ENCODE measurements around the gene PPL.

Gene PPL

DNA sequence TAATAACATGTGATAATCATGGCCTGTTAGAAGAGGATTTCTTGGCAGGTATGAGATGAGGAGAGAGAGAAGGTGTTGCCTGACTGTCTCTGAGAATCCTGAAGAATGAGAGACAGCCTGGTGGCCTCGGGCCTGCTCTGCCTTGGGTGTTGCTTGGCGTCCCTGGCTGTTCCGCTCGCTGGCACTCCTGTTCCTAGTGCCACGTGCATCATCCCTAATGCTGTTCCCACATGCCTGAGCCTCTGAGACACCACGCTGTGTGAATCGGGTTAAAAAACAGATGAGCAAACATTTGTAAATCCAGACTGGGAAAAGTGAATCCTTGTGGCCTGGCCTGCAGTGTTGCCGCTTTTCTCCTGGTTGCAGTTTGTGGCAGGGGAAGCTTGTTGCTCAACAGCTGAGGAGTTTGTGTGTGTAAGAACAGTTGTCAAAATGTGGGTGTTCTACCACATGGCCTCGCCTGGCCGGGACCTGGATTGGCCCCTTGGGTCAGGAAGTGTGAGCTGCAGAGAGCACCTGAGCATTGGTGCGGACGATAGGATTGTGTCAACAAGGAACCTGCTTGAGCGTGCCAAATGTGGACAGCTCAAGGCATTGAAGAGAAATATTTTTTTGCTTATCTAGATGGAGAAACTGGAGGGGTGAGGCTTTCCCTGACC lies 67.7 kb downstream of the PPL start:
- H3K27me3 Mint-ChIP-seq (ENCODE audit: low read depth): no peaks in the 10 kb centered on the region
- peaks cover 39% of the 10 kb centered on the region for H3K36me3 Mint-ChIP-seq (ENCODE audit: low read depth)
- no peak overlapping the region for H3K4me3 Mint-ChIP-seq
- H3K27ac Mint-ChIP-seq: no peak overlapping the region
- H3K9me3 Mint-ChIP-seq: no peaks in the 10 kb centered on the region
- H3K4me1 Mint-ChIP-seq (ENCODE audit: low read depth): peaks cover 12% of the 10 kb centered on the region

DNA sequence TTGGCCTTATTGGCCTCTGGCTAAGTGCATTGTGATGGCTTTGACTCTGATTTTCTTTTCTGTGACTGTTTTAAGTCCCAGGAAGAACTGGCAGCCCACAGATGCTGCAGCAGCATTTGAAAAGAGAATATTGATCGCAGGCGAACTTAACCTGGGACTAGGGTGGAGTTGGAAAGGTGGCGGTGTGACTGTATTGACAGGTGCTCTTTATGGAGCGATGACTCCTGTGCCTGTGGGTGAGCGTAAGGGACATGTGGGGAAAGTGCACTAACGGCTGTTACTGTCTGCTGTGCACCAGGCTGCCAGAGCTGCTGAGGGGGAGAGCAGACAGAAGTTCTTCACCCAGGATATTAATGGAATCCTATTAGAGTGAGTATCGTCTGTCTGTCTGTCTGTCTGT lies 68.4 kb downstream of the PPL start:
- Mint-ChIP-seq H3K36me3 (ENCODE audit: low read depth) (peaks cover 39% of the 10 kb centered on the region), H3K27ac (no peak overlapping the region), H3K27me3 (ENCODE audit: low read depth) (no peaks in the 10 kb centered on the region), H3K9me3 (no peaks in the 10 kb centered on the region), H3K4me3 (no peak overlapping the region), H3K4me1 (ENCODE audit: low read depth) (peaks cover 12% of the 10 kb centered on the region)

DNA sequence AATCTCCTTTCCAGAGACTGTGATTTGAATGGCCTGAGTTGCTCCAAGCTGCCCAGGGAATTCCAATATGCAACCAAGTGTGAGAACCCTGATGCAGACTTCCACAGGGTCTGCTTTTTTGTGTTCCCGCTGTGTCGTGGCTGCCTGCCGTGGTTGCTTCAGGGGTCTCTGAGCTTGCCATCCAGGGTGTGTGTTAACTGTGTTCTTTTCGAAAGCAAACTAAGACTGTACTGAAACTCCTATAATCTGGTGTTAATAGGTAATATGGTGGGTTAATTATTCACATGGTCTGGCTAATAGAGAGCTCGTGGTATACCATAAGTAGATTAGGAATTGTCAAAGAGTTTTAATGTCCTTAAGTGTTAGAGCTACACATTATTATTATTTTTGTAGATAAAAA lies 68.9 kb downstream of the PPL start:
- Mint-ChIP-seq H3K27ac (no peak overlapping the region), H3K4me3 (no peak overlapping the region), H3K9me3 (no peaks in the 10 kb centered on the region), H3K4me1 (ENCODE audit: low read depth) (peaks cover 12% of the 10 kb centered on the region), H3K36me3 (ENCODE audit: low read depth) (peaks cover 35% of the 10 kb centered on the region), H3K27me3 (ENCODE audit: low read depth) (no peaks in the 10 kb centered on the region)

DNA sequence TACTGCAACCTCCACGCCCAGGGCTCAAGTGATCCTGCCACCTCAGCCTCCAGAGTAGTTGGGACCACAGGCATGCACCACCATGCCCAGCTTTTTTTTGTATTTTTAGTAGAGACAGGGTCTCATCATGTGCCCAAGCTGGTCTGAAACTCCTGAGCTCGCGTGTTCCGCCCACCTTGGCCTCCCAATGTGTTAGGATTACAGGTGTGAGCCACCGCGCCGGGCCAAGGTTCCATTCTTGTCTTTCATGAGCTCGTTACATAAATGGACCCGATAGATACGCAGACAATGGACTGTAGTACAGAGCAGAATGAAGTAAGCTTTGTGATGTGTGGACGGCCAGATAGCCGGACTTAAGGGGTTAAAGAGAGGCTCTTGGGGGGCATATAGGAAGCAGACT lies 70.4 kb downstream of the PPL start:
- no peak overlapping the region for H3K27ac Mint-ChIP-seq
- H3K9me3 Mint-ChIP-seq: no peaks in the 10 kb centered on the region
- no peaks in the 10 kb centered on the region for H3K27me3 Mint-ChIP-seq (ENCODE audit: low read depth)
- H3K36me3 Mint-ChIP-seq (ENCODE audit: low read depth): peaks cover 29% of the 10 kb centered on the region
- H3K4me1 Mint-ChIP-seq (ENCODE audit: low read depth): peaks cover 10% of the 10 kb centered on the region
- no peak overlapping the region for H3K4me3 Mint-ChIP-seq

DNA sequence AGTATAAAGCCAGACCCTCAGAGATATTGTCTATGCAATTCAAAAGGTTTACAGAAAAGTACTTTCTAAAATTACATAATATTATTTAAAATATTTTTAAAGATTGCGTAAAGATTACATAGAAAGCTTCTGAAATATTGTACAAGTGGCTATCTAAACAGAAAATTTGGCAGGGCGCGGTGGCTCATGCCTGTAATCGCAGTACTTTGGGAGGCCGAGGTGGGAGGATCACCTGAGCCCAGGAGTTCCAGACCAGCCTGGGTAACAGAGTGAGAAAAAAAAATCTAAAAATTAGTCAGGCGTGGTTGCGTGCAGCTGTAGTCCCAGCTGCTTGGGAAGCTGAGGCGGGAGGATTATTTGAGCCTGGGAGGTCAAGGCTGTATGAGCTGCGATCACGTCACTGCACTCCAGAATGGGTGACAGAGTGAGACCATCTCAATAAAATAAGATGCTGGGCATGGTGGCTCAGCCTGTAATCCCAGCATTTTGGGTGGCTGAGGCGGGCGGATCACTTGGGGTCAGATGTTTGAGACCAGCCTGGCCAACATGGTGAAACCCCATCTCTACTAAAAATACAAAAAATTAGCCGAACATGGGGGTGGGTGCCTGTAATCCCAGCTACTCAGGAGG lies 71.6 kb downstream of the PPL start:
- H3K9me3 Mint-ChIP-seq: no peaks in the 10 kb centered on the region
- H3K27ac Mint-ChIP-seq: no peak overlapping the region
- H3K4me1 Mint-ChIP-seq (ENCODE audit: low read depth): peaks cover 6% of the 10 kb centered on the region
- no peak overlapping the region for H3K4me3 Mint-ChIP-seq
- H3K36me3 Mint-ChIP-seq (ENCODE audit: low read depth): peaks cover 27% of the 10 kb centered on the region
- no peaks in the 10 kb centered on the region for H3K27me3 Mint-ChIP-seq (ENCODE audit: low read depth)

DNA sequence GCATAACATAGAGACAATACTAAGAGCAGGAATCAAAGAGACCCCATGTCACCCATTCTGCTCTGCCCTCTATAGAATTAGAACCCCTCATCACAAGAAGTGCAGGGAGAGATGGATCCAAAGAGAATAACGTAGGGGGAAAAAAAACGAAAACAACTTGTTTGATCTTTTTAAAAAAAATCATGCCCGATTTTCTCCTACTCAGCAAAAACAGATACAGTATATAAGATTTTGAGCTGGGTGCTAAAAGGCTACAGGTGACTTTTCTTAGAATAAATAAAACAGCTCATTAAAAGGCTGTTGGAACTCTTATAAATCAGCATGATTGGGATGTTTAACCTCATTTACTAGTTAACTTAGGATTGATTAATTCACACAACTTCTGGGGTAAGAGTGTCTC lies 72.2 kb downstream of the PPL start:
- Mint-ChIP-seq H3K36me3 (ENCODE audit: low read depth) (peaks cover 28% of the 10 kb centered on the region), H3K4me1 (ENCODE audit: low read depth) (peaks cover 6% of the 10 kb centered on the region), H3K27me3 (ENCODE audit: low read depth) (no peaks in the 10 kb centered on the region), H3K9me3 (no peaks in the 10 kb centered on the region), H3K4me3 (no peak overlapping the region), H3K27ac (no peak overlapping the region)

DNA sequence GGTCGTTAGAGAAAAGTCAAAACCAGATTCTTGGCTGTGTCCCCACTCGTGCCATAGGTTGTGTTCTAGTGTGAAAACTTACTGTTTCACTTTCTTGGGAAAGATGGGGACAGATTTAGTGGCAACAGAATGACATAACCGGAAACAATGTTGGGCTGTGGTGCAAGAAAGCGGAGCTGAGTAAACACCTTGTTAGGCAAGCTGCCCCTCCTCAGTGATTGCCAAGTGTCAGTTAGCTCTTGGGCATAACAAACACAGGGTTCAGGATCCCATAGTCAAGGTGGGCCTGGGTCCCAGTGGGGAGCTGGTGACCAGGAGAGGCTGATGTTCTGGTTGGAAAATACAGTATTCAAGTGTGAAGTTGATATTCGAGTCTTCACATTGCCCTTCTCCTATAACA lies 74.3 kb downstream of the PPL start:
- Mint-ChIP-seq H3K4me1 (ENCODE audit: low read depth) (peaks cover 9% of the 10 kb centered on the region), H3K36me3 (ENCODE audit: low read depth) (peaks cover 36% of the 10 kb centered on the region), H3K27ac (no peak overlapping the region)

DNA sequence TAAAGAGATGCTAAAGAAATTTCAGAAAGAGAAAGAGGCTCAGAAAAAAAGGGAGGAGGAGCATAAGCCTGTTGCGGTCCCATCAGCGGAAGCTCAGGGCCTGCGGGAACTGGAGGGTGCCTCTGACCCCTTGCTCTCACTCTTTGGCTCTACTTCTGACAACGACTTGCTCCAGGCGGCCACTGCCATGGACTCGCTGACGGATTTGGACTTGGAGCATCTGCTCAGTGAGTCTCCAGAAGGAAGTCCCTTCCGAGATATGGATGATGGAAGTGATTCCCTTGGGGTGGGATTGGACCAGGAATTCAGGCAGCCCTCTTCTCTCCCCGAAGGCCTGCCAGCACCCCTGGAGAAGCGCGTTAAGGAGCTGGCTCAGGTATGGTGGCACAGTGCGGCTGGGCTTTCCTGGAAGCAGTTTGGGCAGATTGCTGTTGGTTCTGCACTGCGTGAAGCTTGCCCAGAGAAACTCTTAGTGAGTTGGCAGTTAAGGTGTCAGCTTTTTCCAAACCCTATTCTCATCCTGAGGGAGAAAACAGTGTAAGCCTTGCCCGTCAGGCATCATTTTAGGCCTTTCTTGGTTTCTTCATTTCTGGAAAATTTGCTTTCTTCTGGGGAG lies 76.1 kb downstream of the PPL start:
- H3K4me1 Mint-ChIP-seq (ENCODE audit: low read depth): peaks cover 10% of the 10 kb centered on the region
- H3K36me3 Mint-ChIP-seq (ENCODE audit: low read depth): peaks cover 42% of the 10 kb centered on the region
- no peak overlapping the region for H3K27ac Mint-ChIP-seq
- H3K27me3 Mint-ChIP-seq (ENCODE audit: low read depth): no peaks in the 10 kb centered on the region
- H3K9me3 Mint-ChIP-seq: no peaks in the 10 kb centered on the region
- H3K4me3 Mint-ChIP-seq: no peak overlapping the region

More for the DNA sequence above, 74.3 kb downstream of the PPL start:
- Mint-ChIP-seq H3K9me3 (no peaks in the 10 kb centered on the region), H3K4me3 (no peak overlapping the region), H3K27me3 (ENCODE audit: low read depth) (no peaks in the 10 kb centered on the region)

DNA sequence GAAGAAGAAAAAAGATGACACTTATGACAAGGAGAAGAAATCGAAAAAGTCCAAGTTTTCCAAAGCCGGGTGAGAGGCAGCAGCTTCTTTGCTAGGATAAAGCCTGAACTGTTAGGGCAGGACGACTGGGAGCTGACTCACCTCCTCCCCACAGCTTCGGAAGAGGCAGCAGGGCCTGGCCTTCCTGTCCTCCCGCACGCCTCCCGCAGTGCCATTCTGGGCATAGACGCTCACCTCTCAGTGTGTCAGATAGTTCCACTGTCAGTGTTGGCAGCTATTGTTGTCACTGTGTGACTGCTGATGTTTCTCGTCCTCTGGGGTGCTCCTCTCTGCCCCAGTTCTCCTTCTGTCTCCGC lies 77.1 kb downstream of the PPL start:
- Mint-ChIP-seq H3K4me3 (no peak overlapping the region), H3K4me1 (ENCODE audit: low read depth) (peaks cover 10% of the 10 kb centered on the region), H3K9me3 (no peaks in the 10 kb centered on the region), H3K27ac (no peak overlapping the region), H3K27me3 (ENCODE audit: low read depth) (no peaks in the 10 kb centered on the region), H3K36me3 (ENCODE audit: low read depth) (peaks cover 44% of the 10 kb centered on the region)

DNA sequence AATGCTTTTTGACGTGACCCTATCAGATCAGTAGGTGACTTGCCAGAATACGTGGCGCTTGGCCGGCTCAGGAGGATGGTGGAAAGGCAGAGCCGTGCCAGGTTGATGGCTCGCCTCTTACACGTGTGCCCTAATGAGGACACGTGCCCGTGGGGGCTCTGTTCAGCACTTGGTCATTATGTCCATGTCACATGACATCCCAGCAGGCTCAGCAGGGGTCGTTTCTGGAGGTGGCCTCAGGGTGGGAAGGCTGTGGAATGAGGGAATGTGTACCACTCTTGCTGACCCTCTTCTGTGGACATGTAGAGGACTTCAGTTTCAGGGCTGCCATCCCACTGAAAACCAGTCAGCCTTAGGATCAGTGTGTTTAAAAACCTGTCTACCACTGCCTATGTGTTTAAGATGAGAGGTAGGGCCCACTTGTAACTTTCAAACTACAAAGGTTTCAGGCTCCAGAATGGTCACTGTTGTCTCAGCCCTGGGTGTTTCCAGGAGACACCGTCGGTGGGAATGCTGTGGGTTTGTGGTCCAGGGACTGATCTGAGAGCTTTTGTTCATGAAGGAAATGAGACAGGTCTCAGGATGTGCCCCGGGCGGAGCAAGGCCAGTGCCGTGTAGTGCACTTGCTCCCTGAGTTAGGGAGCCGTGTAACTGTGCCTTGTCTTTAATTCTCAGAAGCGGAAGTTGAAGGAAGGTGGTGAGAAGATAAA lies 77.6 kb downstream of the PPL start:
- no peak overlapping the region for H3K4me3 Mint-ChIP-seq
- peaks cover 10% of the 10 kb centered on the region for H3K4me1 Mint-ChIP-seq (ENCODE audit: low read depth)
- H3K27ac Mint-ChIP-seq: no peak overlapping the region
- H3K9me3 Mint-ChIP-seq: no peaks in the 10 kb centered on the region
- no peaks in the 10 kb centered on the region for H3K27me3 Mint-ChIP-seq (ENCODE audit: low read depth)
- H3K36me3 Mint-ChIP-seq (ENCODE audit: low read depth): peaks cover 41% of the 10 kb centered on the region

DNA sequence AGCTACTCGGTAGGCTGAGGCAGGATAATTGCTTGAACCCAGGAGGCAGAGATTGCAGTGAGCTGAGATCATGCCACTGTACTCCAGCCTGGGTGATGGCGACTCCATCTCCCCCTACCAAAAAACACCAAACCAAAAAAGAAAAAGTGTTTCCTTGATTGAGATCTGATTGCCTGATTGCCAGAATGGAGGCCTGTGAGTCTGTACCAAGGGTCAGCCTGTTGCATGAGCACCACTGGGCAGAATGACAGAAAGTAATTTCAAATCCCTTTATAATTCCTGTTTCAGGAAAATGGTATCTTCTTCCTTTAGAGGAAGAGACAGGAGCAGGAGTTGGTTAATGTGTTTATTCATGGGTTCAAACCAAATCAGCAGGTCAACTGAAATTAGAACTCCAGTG lies 81.1 kb downstream of the PPL start:
- H3K27ac Mint-ChIP-seq: no peak overlapping the region
- no peaks in the 10 kb centered on the region for H3K27me3 Mint-ChIP-seq (ENCODE audit: low read depth)
- H3K4me1 Mint-ChIP-seq (ENCODE audit: low read depth): peaks cover 22% of the 10 kb centered on the region
- H3K36me3 Mint-ChIP-seq (ENCODE audit: low read depth): peaks cover 35% of the 10 kb centered on the region
- no peak overlapping the region for H3K4me3 Mint-ChIP-seq
- no peaks in the 10 kb centered on the region for H3K9me3 Mint-ChIP-seq

DNA sequence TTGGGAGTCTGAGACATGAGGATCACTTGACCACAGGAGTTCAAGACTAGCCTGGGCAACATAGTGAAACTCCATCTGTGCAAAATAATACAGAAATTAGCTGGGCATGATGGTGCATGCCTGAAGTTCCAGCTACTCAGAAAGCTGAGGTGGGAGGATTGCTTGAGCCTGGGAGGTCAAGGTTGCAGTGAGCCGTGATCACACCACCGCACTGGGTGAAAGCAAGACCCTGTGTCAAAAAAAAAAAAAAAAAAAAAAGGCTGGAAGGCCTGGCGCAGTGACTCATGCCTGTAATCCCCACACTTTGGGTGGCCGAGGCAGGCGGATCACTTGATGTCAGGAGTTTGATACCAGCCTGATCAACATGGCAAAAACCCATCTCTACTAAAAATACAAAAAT lies 81.6 kb downstream of the PPL start:
- Mint-ChIP-seq H3K4me1 (ENCODE audit: low read depth) (peaks cover 26% of the 10 kb centered on the region), H3K27ac (no peak overlapping the region), H3K36me3 (ENCODE audit: low read depth) (peaks cover 34% of the 10 kb centered on the region), H3K27me3 (ENCODE audit: low read depth) (no peaks in the 10 kb centered on the region), H3K4me3 (no peak overlapping the region), H3K9me3 (no peaks in the 10 kb centered on the region)

DNA sequence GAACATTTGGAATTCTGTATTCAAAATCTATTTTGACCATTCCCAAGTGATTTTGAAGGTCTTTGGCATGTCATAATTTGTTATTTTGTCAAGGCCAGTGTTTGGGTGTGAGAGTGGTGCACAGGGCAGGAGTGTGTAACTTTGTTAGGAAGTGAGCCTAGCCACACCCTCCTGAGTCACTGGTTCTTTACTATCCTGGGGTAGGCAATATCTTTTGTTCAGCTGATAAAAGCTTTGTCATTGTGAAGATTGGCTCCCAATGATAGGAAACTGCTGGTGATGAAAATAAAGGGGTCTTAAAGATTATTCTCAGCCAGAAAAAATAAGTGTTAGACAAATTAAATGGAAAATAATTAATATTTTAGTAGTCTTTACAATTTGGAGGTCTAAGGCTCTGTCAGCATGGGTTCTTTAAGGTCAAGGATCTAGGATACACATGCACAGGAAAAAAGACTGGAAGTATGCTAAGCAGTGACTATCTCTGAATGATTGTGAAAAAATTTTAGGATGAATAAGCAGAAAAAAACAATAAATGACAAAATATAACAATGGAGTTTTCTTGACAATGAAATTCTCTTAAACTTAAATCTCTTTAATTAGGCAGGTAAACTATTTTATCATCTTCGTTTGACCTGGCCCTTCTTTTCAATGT lies 84.6 kb downstream of the PPL start:
- H3K27ac Mint-ChIP-seq: no peak overlapping the region
- no peak overlapping the region for H3K4me3 Mint-ChIP-seq
- peaks cover 40% of the 10 kb centered on the region for H3K4me1 Mint-ChIP-seq (ENCODE audit: low read depth)
- H3K27me3 Mint-ChIP-seq (ENCODE audit: low read depth): no peaks in the 10 kb centered on the region
- peaks cover 12% of the 10 kb centered on the region for H3K36me3 Mint-ChIP-seq (ENCODE audit: low read depth)
- H3K9me3 Mint-ChIP-seq: no peaks in the 10 kb centered on the region

DNA sequence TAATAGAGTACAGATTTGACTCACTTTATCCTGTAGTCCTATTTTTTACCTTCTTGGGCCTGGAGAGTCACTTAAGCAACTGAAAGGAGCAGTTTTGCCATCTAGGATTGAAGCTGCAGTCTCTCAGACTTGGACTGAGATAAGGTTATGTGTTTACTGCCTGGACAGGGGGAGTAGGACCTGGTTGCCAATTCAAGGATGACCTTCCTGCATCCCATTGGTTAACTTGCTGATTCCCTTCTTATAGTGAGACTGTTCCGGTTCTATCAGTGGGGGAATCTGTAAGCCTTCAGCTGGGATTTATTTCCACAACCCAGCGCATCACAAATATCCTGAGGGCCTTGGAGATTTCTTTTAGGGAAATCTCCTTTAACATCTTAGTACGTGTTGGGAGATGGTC lies 86.7 kb downstream of the PPL start:
- Mint-ChIP-seq H3K9me3 (no peaks in the 10 kb centered on the region), H3K4me1 (ENCODE audit: low read depth) (peaks cover 48% of the 10 kb centered on the region), H3K4me3 (peak overlapping the region; percentile 17), H3K36me3 (ENCODE audit: low read depth) (peaks cover 14% of the 10 kb centered on the region), H3K27me3 (ENCODE audit: low read depth) (no peaks in the 10 kb centered on the region), H3K27ac (no peak overlapping the region)

All from T-helper 1 cell treated with Interleukin-12 subunit alpha and Interleukin-12 subunit beta and Interleukin-4 antibody, amounts not matched to agents 30 μg/mL and 1 μg/mL, for 36 hours (primary cell).